Left ventricle myocardium inferior (tissue), 1 donor: Measurements from ENCODE around the gene C1QTNF5. TPM values are rescaled to one million over a fixed set of nuclear protein-coding genes. Genes with fewer than 3 reads are reported as not detected.

Source experiments
- DNase-seq: peaks from one replicate; pipeline ENCODE4 v3.0.0-alpha.2; 2020
- H3K27ac ChIP-seq: fragments of 200-600 bp; replicated peaks from 2 replicates; pipeline ENCODE4 v1.8.0; 2021
- H3K27me3 ChIP-seq: fragments of 200-600 bp; 2 replicates; pipeline ENCODE4 v1.8.0; 2021; ENCODE audit warnings: low read depth
- H3K36me3 ChIP-seq: fragments of 200-600 bp; 2 replicates; pipeline ENCODE4 v1.8.0; 2021
- H3K4me1 ChIP-seq: fragments of 200-600 bp; 2 replicates; pipeline ENCODE4 v1.8.0; 2021
- H3K4me3 ChIP-seq: fragments of 200-600 bp; 2 replicates; pipeline ENCODE4 v1.8.0; 2021; ENCODE audit warnings: mild to moderate bottlenecking, moderate library complexity
- H3K9me3 ChIP-seq: fragments of 200-600 bp; replicated peaks from 2 replicates; pipeline ENCODE4 v1.8.0; 2021
- CTCF ChIP-seq: fragments of 200-600 bp; IDR thresholded peaks from 2 replicates; pipeline ENCODE4 v1.8.0; 2021; ENCODE audit warnings: antibody characterized with exemption, mild to moderate bottlenecking, borderline replicate concordance
- intact Hi-C: fragments of 100-400 bp; cut with micrococcal nuclease; formaldehyde crosslinking; loops from one replicate; pipeline ENCODE4 v1.11.0; 2022
- total RNA-seq: library from RNA; stranded (reverse); fragmentation: NEBNext Ultra II Directional; extraction: Animal tissue kit (Norgen Biotek cat#: 25700); gene quantifications from one replicate; pipeline ENCODE4 v1.2.1, GENCODE V29; 2021
- donor health status: DM: no; HTN: yes; CAD: no; lungs with severe emphysema.

The C1QTNF5 gene
- total RNA-seq, 1 donor from 2014 or later = 14.4 TPM

GRCh38 chr11:119366690-119367620, 26.3 kb upstream of the C1QTNF5 start:
- no peak for TF ChIP-seq CTCF
- H3K4me3 ChIP-seq = peak overlapping the region; percentile 56
- H3K9me3 ChIP-seq = no peaks in the 10 kb centered on the region
- H3K4me1 ChIP-seq = peaks cover 97% of the 10 kb centered on the region
- peak overlapping the region; percentile 95 for H3K27ac ChIP-seq
- intact Hi-C loops = no loop called here
- no peak for DNase-seq
- peaks cover 23% of the 10 kb centered on the region for H3K27me3 ChIP-seq
- no peaks in the 10 kb centered on the region for H3K36me3 ChIP-seq

- TF ChIP-seq CTCF = no peak
- intact Hi-C loops = no loop called here
- H3K4me3 ChIP-seq = peak overlapping the region; percentile 72
Measured at GRCh38 chr11:119365071-119365591, 24.4 kb upstream of the C1QTNF5 start.

GRCh38 chr11:119363851-119364590, 23.3 kb upstream of the C1QTNF5 start:
- H3K9me3 ChIP-seq = no peaks in the 10 kb centered on the region
- H3K27ac ChIP-seq = peak overlapping the region; percentile 95
- H3K4me1 ChIP-seq = peaks cover 95% of the 10 kb centered on the region
- intact Hi-C loops = no loop called here
- peak; percentile 68 for DNase-seq
- peaks cover 23% of the 10 kb centered on the region for H3K27me3 ChIP-seq
- peak overlapping the region; percentile 72 for H3K4me3 ChIP-seq
- no peak for TF ChIP-seq CTCF
- H3K36me3 ChIP-seq = peaks cover 11% of the 10 kb centered on the region

More at GRCh38 chr11:119365071-119365591, 24.4 kb upstream of the C1QTNF5 start:
- DNase-seq = no peak
- Histone ChIP-seq H3K36me3 (no peaks in the 10 kb centered on the region), H3K4me1 (peaks cover 95% of the 10 kb centered on the region), H3K9me3 (no peaks in the 10 kb centered on the region), H3K27me3 (peaks cover 23% of the 10 kb centered on the region), H3K27ac (peak overlapping the region; percentile 95)

GRCh38 chr11:119363081-119363850, 22.6 kb upstream of the C1QTNF5 start:
- TF ChIP-seq CTCF = no peak

GRCh38 chr11:119362741-119363080, 22.0 kb upstream of the C1QTNF5 start:
- Histone ChIP-seq H3K9me3 (no peaks in the 10 kb centered on the region), H3K4me1 (peaks cover 95% of the 10 kb centered on the region), H3K27me3 (peaks cover 23% of the 10 kb centered on the region), H3K27ac (peak overlapping the region; percentile 95), H3K36me3 (peaks cover 24% of the 10 kb centered on the region), H3K4me3 (peak overlapping the region; percentile 72)
- no peak for TF ChIP-seq CTCF
- DNase-seq = no peak
- intact Hi-C loops = no loop called here

More at GRCh38 chr11:119363081-119363850, 22.6 kb upstream of the C1QTNF5 start:
- Histone ChIP-seq H3K27ac (peak overlapping the region; percentile 95), H3K4me3 (peak overlapping the region; percentile 72), H3K4me1 (peaks cover 95% of the 10 kb centered on the region), H3K36me3 (peaks cover 18% of the 10 kb centered on the region), H3K9me3 (no peaks in the 10 kb centered on the region), H3K27me3 (peaks cover 23% of the 10 kb centered on the region)
- intact Hi-C loops = no loop called here
- DNase-seq = no peak
